ENCODE results near the gene TENT4A.

TENT4A gene

DNA sequence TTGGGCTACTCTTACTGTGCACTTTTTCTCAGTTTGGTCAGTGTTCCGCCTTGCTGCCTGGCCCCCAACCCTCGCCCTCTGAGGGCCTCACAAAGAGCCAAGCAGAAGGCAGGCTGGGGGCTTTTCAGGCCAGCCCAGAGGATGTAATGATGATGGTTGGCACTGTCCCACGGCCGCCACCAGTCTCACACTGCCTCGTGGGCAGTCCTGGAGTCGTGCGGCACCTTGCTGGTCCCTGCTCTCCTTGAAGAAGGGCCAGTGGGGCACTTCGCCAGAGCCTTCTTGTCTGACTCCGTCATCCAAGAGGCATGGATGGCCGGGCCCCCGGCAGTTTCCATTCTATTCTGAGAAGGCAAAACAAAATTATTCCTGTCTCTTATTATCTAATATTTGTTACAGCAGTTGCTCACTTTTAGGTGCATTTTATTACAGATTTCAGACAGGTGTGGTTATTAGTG, 21.0 kb downstream of the TENT4A start:
- no peak for FAIRE-seq

- FAIRE-seq: no peak
These were observed 21.5 kb downstream of the TENT4A start for GRCh38 chr5:6734781-6735180.

DNA sequence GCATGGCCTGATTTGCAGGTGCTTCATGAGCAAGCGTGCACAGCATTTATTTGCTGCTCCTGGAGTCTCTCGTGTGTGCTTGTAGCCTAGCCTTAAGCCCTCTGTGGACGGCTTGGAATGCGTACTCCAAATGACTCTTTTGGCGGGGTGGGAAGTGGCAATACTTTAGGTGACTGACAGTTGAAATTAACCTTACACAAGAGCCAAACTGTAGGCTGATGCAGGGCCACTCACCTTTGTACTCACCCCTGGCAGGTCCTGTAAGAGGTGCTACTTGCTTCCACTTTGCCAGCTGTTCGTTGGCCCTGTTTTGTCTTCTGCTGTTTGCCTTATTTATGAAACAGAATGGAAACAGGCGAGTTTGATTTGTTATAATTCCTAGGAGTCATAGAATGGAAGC, 22.9 kb downstream of the TENT4A start:
- no peak for FAIRE-seq

- FAIRE-seq: no peak
These were observed 23.4 kb downstream of the TENT4A start for GRCh38 chr5:6736524-6737042.

DNA sequence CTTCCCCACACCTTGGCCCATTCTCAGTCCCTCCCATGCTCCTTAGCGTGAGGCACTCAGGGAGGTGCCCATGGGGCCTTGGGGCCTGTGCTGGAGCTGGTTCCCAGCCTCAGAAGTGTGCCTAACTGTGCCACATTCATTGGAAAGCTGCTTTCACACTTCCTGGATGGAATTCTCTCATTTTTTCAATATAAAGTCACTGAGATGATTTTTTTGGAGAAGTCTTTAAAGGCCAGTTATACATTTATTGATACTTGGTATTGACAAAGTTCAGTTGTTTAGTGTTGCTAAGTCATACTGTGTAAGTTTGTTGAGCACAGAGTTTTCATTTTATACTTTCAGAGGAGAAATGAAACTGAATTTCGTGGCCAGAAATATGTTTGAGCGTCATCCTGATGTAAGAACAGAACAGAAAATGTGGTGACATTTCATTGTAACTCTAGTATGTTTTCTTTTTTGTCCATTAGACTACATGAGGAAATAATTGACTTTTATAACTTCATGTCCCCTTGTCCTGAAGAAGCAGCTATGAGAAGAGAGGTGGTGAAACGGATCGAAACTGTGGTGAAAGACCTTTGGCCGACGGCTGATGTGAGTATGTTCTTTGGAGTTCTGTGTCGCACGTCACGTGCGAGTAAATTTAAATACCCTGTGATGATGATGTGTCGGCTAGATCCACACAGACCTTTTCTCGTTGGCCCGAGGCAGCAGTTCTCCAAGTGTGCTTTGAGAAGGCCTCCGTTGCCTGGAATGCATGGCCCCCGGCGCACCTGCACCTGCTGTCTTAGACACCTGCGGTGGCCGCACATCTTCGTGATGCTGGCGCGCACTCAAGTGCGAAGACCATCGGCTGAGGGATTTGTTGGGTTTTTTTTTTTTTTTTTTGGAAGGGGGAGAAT, 24.1 kb downstream of the TENT4A start:
- FAIRE-seq: no peak

DNA sequence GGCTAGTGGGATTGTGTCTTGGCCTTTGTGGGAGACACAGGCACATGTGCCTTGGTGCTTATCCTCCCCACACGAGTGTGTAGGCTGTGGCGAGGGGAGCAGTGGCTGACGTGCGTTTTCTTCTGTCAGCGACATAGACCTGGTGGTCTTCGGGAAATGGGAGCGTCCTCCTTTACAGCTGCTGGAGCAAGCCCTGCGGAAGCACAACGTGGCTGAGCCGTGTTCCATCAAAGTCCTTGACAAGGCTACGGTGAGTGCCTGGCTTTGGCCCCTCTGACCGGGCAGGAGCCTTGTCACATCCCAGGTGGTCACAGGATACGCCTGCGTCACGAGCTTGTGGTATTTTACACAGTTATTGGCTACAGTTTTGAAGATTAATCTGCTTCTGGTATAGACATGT, 26.4 kb downstream of the TENT4A start:
- FAIRE-seq: no peak

GRCh38 chr5:6740586-6741150, 27.4 kb downstream of the TENT4A start:
- no peak for FAIRE-seq

GRCh38 chr5:6742081-6742758, 29.0 kb downstream of the TENT4A start:
- FAIRE-seq: no peak

GRCh38 chr5:6743161-6743560, 29.9 kb downstream of the TENT4A start:
- FAIRE-seq: no peak

DNA sequence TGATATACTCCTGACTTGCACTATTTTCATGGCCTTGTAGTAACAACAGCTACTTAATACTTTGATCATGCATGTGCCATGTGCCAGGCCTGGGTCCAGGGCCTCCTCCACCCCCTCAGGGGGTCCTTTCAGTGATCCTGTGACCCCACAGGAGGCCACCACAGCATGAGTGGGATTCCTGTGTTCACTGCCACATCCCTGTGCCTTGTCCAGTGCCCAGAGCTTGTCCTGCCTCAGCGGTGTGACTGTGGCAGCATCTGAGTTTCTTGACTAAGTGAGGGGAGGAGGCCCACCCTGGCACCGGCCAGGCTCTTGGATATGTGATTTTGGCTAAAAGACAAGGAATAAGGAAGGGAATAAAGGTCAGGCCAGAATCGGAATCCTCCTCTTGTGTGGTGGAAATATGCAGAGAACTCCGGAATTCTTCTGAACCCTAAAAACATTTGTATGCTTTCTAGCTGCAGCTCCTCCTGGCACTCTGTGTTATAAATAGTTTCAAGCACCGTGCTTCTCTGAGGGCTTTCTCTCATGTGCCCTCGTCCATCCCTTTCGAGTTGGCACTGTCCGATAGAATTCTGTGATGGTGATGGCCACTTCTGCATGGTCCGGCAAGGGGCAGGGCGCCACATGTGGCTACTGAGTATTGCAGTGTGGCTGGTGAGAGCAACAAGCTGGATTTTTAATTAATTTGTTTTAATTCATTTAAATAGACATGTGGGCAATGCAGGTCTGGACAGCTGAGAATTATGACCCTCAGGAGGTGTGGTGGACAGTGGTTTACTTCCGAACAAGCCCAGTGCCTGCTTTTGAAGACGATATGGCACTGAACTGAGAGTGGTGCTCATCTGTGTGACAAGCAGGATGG, 31.8 kb downstream of the TENT4A start:
- FAIRE-seq: no peak

GRCh38 chr5:6745706-6746222, 32.5 kb downstream of the TENT4A start:
- FAIRE-seq: peak; percentile 92

DNA sequence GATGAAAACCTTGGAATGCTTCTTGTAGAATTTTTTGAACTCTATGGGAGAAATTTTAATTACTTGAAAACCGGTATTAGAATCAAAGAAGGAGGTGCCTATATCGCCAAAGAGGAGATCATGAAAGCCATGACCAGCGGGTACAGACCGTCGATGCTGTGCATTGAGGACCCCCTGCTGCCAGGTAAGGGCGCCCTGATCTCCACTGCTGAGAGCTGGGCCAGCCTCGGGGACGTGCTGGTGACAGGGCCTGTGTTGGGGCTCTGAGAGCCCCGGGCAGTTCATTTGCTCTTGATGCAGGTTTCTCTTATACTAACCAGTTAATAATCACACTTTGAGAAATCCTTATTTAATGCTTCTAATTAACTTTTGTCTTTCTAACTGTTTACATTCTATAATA, 33.0 kb downstream of the TENT4A start:
- no peak for FAIRE-seq

- no peak for FAIRE-seq
These were observed 33.9 kb downstream of the TENT4A start for GRCh38 chr5:6747103-6747502.

GRCh38 chr5:6748142-6748541, 34.9 kb downstream of the TENT4A start:
- FAIRE-seq: no peak

GRCh38 chr5:6749026-6749716, 35.9 kb downstream of the TENT4A start:
- no peak for FAIRE-seq

- FAIRE-seq: no peak
These were observed 37.1 kb downstream of the TENT4A start for GRCh38 chr5:6750142-6750840.

DNA sequence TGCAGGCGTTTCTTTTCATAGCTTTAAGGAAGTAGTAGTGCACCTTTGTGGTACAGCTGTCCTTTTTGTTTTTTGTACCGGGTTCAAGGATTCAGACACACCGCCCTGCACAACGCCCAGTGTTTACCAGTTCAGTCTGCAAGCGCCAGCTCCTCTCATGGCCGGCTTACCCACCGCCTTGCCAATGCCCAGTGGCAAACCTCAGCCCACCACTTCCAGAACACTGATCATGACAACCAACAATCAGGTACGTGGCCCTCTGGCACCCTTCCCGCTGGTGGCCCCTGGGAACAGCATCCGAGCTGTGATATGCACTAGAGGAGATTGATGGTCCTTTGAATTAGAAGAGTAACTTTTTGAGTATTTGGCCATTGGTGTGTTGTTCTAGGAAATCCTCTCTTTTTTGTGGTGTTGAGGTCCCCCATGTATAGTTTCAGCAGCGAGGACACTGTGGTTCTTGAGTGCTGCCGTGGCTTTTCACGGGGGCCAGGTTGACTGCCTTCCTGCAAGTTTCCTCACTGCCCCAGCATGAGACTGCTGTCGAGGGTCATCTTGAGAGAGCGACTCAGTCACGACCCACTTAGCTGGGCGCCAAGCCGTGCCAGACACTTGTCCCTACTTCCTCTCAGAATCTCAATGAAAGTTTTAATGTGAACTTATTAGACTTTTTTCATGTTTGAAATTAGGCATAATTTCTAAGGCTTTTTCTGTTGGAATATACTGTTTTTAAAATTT, 37.9 kb downstream of the TENT4A start:
- FAIRE-seq: no peak

DNA sequence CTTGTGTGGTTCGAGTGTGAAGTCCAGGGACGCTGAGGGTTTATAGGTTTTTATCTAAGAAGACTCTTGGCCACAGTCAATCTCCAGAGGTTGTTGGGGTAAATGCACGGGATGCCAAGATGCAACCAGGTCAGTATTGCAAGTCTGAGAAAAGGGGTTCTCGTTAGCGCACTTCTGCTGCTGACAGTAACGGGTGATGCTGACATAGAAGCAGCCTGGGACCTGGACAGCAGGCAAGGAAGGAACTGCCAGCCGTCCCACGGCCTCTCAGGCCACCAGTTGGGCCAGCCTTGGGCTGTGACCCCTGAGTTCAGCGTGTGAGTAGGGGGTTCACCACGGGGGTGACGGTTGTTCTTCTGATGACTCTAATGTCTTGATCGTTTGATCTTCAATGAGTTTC, 39.0 kb downstream of the TENT4A start:
- no peak for FAIRE-seq

DNA sequence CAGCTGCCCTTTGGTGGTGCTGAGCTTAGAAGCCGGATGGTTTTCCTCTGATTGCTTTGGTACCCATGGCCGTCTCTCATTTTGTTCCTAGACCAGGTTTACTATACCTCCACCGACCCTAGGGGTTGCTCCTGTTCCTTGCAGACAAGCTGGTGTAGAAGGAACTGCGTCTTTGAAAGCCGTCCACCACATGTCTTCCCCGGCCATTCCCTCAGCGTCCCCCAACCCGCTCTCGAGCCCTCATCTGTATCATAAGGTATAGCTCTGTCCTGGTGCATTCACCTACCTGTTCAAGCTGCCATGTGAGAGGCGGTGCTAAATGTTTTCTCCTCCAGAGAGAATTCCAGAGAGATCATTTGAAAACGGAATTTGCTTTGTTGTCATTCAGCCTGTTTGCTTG, 39.5 kb downstream of the TENT4A start:
- no peak for FAIRE-seq

DNA sequence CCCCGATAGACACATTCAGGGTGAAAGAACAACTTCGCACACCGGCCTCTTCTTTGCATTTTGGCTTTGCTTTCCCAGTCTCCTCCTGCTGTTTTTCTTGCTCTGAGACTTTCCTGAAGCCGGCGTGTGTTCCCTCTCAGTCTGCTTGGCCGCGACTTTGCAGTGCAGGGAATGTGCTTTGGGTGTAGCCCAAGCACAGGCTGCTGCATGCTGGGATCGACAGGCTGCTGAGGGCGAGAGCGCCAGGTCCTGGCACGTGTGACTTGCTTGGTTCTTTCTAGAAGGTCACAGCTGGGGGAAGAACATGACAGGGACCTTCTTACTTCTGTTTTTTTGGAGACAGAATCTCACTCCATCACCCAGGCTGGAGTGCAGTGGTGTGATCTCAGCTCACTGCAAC, 40.6 kb downstream of the TENT4A start:
- FAIRE-seq: no peak

Data from islet of Langerhans (tissue), 1 donor.